ENCODE results near the gene FNDC3A.
"Not testable (repeated sequence)": the region's sequence is repeated elsewhere in the genome, so short reads cannot be mapped to it uniquely, and the experiment has no call there.

Gene FNDC3A

DNA sequence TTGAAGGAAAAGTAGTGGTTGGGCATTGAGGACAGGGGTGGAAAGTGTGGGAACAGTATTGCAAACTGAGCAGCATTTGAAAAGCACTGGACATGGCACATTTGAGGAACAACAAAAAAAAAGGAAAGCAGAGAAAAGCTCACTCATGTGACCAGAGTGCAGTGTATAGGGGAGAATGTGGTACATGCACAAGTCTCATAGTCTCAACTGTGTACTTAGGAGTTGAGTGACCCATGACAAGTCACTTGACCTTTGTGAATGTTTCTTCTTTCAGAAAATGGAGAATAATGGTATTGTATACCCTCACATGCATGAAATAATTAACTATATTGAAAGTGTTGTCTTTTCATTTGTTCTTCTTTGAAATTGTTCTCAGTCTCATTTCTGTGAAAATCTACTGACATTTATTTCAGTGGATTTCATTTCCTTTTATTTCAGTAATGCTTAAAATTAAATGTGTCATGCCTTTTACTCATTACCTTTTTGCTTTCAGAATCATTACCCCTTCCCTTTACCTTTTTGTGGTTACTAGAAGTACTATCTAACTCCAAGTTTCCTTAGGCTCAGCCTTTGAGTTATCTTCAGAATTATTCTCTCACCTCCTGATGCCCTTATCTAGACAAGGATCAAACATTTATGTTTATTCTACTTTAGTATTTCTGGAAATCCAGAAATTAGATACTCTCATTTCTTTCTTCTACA, 165.3 kb downstream of the FNDC3A start:
- DNase-seq (ENCODE audit: low read depth): no peak

DNA sequence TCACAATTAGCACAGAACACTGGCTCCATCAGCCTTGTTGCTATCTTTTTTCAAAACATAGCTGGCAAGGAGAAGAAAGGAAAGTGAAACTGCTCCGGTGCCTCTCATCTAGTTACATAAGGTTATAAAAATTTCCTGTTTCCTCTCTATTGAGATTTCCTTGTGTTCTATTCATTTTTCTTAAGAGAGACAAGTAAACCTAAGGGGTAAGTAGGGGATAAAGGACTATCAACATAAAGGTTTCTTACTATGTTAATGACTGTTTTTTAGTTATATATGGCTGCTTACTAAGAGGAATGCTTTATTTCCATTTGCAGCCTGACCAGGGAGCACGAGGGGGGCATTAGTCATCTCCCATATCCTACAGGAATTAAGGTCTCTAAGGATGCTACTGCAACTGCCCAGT, 171.2 kb downstream of the FNDC3A start:
- DNase-seq (ENCODE audit: low read depth): no peak

DNA sequence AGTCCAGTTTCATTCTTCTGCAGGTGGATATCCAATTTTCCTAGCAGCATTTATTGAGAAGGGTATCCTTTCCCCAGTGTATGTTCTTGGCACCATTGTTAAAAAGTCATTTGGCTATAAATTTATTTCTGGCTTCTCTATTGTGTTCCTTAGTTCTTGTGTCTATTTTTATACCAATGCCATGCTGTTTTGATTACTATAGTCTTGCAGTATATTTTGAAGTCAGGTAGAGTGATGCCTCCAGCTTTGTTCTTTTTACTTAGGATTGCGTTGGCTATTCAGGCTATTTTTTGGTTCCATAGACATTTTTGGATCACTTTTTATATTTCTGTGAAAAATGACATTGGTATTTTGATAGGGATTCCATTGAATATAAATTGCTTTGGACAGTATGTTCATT, 172.7 kb downstream of the FNDC3A start:
- DNase-seq (ENCODE audit: low read depth): no peak

DNA sequence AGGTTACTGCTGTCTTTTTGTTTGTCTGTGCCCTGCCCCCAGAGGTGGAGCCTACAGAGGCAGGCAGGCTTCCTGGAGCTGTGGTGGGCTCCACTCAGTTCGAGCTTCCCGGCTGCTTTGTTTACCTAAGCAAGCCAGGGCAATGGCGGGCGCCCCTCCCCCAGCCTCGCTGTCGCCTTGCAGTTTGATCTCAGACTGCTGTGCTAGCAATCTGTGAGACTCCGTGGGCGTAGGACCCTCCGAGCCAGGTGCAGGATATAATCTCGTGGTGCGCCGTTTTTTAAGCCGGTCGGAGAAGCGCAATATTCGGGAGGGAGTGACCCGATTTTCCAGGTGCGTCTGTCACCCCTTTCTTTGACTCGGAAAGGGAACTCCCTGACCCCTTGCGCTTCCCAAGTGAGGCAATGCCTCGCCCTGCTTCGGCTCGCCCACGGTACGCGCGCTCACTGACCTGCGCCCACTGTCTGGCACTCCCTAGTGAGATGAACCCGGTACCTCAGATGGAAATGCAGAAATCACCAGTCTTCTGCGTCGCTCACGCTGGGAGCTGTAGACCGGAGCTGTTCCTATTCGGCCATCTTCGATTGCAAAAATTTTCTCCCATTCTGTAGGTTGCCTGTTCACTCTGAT, 182.4 kb downstream of the FNDC3A start:
- not testable (repeated sequence) for DNase-seq (ENCODE audit: low read depth)

DNA sequence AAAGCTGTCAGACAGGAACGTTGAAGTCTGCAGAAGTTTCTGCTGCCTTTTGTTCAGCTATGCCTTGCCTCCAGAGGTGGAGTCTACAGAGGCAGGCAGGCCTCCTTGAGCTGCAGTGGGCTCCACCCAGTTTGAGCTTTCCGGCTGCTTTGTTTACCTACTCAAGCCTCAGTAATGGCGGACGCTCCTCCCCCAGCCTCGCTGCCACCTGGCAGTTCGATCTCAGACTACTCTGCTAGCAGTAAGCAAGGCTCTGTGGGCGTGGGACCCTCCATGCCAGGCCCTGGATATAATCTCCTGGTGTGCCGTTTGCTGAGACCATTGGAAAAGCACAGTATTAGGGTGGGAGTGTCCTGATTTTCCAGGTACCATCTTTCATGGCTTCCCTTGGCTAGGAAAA, 187.4 kb downstream of the FNDC3A start:
- DNase-seq (ENCODE audit: low read depth): not testable (repeated sequence)

DNA sequence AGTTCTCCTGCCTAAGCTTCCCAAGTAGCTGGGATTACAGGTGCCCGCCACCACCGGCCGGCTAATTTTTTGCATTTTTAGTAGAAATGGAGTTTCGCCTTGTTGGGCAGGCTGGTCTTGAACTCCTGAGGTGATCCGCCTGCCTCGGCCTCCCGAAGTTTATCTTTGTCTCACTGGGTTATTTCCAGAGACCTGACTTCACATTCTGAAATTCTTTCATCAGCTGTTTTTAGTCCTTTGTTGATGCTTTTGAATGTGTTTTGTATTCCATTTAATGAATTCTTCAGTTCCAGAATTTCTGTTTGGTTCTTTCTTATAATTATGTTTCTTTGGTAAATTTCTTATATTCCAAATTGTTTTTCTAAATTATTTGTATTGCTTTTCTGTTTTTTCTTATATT, 189.0 kb downstream of the FNDC3A start:
- DNase-seq (ENCODE audit: low read depth): no peak

DNA sequence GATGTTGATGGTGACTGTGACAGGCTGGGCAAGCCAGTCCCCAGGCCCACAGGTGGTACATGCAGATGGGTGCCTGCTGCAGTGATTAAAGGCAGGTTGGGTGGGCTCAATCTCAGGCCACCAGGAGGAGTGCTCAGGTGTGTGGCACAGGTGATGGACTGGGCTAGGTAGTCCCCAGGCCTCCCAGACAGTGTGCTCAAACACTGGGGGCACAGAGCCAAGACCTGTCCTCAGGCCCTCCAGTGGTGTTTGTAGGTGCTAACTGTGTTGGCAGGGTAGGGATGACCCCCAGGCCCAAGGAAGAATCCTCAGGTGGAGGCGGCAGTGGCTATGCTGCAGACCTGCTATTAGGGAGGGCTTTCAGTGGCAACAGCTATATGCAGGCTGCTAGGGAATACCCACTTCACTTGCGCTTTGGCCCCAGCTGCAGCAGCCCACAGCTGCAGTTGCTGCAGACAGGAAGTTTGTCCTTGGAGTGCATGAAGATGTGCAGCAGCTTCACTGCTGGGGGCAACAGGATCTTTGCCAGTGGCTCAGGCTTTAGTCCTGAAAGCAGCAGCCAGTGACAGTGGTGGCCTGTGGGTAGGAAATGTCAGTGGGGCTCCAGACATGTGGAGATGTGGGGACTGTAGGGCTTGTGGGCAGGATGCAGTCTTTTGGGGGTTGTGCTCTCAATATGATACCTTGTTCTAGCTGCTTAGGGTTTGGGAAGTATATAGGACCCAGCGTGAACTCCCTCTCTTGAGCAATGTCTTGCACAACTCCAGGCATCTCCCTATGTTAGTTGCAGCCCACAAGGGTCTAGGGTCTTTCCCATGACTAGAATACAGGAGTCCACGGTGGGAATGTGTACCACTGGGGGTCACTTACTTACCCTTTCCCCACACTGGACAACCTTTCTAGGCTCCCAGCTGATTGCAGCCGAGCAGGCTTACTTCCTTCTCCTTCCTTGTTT, 190.4 kb downstream of the FNDC3A start:
- DNase-seq (ENCODE audit: low read depth): no peak

DNA sequence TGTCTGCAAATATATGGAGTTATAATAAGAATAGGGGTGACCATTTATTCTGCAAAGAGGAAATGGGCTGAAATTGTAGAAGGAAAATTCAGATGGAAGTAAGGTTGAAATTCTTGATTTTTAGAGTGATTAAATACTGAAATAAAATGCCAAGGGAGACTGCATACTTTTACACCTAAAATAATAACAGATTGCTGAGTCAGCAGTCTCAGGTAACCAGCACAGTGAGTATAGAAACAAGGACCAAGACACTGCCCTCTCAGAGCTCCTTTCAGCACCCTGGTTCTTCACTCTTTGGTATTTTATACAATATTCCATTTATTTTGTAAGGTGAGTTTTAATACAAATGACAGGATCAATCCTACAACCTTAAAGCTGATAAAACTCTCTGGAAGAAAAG, 195.6 kb downstream of the FNDC3A start:
- DNase-seq (ENCODE audit: low read depth): no peak

DNA sequence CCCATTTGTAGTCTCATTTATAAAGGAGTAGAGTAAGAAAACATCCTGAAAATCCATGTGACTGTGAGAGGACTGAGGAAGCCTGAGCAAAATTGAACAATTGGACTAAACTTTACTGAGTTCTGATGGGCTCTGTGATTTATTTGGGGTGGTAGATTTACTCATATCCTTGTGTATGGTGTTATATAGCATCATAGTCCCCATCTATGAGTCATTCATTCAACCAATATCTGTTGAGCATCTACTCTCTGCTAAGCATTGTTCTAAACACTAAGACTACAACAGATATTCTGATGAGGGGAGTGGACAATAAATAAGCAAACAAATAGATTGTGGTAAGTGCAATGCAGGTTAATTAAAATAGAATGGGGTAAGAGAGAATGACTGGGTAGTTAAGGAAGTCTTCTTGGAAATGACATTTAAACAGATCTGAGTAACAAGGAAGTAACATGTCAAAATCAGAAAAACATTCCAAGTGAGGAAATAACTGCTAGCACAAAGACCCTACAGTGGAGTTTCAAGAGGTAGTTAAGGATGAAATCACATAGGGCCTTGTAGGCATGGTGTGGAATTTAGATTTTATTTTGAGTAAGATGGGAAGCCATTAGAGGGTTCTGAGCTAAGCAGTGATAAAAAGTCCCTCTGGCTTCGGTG, 208.1 kb downstream of the FNDC3A start:
- no peak for DNase-seq (ENCODE audit: low read depth)

DNA sequence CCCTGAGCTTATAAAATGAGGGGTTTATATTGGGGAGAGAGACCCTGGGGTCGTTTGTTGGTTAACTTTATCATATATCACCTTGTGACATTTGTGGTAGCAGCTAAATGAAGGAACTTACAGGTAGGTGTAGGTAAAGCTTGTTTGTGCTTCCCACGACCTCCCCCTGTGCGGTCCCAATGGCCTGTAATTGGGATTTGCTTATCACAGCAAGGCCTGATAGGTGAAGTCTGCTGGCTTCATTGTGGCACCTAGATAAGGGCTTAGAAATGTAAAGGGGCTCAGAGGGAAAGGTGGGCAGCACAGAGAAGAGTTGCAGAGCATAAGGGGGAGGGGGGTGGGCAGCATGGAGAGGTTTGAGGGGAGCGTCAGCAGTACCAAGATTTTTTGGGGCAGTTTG, 208.9 kb downstream of the FNDC3A start:
- no peak for DNase-seq (ENCODE audit: low read depth)

DNA sequence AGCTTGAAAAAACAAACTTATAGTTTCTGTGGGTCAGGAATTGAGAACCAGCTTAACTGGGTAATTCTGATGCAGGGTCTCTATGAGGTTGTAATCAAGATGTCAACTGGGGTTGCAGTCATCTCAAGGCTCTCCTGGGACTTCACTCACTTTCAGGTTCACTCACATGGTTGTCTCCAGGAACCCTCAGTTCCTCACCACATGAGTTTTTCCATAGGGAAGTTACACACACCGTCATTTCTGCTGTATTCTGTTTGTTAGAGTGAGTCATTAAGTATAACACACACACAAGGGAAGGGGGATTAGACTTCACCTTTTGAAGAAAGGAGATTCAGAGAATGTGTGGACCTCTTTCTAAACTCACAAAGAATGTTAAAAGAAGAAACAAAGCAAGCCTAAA, 209.6 kb downstream of the FNDC3A start:
- no peak for DNase-seq (ENCODE audit: low read depth)

DNA sequence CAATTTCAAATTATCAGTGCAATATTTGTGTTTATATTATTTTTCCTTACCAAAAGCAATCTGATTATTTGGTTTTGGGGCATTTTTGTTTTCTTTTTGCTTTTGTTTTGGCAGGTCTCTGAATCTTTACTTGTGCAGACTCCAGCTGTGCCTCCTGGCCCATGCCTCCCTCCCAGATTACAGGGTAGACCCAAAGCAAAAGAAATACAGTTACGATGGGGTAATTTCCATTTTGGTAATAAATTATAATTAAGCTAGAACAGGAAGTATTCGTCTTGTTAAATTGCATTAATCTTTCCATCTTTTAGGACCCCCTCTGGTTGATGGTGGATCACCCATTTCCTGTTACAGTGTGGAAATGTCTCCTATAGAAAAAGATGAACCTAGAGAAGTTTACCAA, 215.2 kb downstream of the FNDC3A start:
- no peak for DNase-seq (ENCODE audit: low read depth)

DNA sequence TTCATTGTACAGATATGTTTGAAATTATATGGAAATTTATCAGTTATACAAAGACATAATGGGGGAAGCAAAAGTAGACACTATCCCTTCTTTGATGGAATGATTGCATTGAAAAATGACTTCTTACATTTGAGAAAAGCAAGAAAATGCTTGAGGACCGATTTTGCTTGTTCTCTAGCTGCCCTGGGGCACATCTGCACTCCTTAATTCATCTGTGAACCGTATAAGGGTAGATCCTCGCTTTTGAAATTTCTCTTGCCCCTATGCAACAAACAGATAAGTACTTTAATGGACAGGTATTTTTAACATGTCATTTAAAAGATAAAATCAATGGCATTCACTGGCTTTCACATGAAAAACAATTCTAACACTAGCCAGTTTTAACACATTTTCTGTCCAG, 230.9 kb downstream of the FNDC3A start:
- no peak for DNase-seq (ENCODE audit: low read depth)

DNA sequence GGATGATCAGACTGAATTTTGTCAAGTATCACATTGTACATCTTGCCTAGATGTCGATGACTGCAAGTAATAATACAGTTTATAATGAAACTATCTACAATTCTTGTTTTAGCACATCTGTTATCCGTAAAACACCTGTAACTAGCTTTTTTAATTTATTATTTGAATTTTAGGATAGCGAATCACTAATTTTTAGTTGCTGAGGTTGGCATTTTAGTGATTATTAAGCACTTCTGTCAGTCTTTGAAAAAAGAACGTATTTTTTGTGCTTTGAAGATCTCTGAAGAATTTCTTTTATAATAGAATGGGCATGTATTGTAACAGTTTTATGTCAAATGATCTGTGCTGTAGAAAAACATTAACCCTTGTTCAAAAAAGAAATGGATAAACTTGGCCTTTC, 232.9 kb downstream of the FNDC3A start:
- DNase-seq (ENCODE audit: low read depth): no peak

DNA sequence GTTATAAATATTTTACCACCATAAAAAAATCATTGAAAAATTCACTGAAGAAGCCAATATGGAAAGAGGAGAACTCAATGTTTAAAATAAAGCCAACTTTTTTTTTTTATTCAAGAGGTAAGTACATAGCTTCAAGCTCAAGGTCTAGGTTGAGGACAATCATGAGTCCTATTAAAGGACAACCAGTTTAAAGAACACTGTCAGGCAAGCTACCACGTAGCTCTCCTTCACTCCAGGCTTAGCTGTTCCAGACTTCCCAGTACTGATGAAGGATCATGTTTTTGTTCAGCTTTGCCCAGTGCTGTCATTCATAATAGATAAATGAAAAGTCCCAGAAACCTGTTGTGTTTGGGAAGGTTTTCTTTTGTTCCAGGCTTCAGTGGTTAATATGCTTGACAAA, 234.4 kb downstream of the FNDC3A start:
- DNase-seq (ENCODE audit: low read depth): no peak

DNA sequence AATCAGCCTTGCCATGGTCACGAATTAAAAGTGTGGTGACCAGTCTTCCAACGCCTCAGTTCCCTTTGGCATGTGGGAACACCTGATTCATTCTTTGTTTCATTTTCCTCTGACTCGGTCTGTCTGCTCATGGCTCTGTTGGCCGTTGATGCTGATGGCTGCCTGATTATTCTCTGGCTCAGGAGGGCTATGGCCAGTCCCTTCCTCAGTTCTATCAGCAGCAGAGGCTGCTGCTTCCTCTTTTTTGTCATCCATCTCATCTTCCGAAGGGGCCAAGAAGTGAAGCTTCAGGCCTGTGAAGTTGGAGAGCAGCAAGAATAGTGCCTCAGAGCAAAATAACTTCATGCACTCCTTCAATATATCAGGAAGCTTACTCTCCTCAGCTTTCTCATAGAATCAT, 235.0 kb downstream of the FNDC3A start:
- DNase-seq (ENCODE audit: low read depth): no peak

DNA sequence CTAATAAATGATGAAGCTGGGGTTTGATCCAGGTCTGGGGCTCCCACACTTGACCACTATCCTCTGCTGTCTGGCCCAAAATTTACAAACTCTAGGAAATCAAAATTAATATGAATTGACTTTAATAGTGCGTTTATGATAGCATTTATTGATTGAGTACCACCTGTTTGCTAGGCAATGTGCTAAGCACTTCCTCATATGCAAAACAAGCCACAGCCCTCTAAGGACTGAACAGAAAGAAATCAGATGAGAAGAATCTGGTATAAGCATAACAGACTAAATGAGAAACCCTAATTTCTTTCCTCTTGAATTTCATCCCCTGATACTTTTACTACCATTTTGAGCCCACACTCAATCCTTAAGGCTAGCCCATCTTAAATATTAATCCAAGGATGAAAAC, 237.8 kb downstream of the FNDC3A start:
- no peak for DNase-seq (ENCODE audit: low read depth)

DNA sequence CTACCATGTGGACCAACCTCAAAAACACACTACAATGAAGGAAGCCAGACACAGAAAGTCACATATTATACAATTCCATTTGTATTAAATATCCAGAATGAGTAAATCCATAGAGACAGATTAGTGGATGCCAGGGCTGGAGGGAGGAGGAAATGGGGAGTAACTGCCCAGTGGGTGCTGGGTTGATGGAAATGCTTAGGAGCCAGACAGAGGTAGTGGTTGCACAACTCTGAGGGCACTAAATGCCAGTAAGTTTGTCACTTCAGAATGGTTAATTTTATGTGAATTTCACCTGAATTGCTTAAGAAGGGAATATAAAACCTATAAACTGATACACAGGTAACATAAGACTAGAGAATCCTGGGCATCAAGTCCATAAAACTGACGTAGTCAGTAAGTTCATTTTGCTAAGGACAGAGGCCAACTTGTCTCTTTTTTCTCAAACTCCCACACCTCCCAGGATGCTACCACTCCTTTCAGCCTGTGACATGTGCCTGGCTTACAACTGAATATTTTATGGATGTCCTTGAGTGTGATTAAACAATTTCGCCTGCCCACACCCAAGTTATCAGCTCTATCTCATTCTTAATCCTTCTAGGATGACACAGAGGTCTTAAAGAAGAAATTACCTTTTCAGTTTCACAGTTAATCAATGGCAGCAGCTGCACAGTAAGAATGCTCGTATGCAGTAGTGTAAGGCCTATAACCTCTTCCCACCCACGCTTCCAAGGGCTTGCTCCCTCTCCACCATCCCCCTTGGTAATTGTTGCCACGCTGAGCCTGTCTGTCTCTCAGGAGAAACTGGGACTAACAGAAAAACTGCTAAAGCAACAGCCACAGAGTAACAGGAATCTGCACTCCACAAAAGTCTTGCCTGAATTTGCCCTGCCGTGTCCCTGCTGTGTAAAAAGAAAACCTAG, 238.5 kb downstream of the FNDC3A start:
- no peak for DNase-seq (ENCODE audit: low read depth)

DNA sequence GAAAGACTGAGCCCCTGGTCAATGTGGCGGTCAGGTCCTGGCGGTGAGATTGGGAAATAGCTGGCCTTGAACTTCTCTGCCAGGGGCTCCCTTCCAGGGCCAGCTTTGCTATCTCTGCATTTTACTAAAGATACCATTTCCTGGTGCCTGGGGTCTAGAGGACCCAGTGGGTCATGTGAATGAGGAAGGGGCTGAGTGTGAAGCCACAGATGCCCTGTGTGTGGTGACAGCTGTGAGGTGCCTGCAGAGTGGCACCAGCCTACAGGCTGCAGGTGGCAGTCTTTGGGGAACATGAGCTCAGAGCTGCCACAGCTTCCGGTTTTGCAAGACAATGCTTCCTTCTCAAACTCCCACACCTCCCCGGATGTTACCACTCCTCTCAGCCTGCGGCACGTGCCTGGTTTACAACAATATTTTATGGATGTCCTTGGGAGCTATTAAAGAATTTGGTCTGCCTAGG, 239.2 kb downstream of the FNDC3A start:
- DNase-seq (ENCODE audit: low read depth): no peak

DNA sequence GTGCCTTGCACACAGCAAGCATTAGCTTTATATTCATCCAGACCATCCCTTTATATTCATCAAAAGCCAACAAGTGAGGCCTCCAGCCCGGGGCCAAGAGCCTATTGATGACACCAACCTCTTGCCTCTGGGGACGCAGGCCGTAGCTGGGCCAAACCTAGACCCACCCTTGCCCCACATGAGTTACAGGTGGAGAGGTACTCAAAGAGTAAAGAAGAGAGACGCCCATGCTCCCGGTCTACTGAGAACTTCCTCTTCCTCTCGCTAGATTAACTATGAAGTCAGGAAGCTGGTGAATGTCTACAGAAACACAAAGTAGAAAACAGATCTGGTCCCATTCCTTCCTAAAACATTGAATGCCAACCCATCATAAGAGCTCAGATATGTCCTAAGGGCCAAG, 240.6 kb downstream of the FNDC3A start:
- DNase-seq (ENCODE audit: low read depth): no peak

DNA sequence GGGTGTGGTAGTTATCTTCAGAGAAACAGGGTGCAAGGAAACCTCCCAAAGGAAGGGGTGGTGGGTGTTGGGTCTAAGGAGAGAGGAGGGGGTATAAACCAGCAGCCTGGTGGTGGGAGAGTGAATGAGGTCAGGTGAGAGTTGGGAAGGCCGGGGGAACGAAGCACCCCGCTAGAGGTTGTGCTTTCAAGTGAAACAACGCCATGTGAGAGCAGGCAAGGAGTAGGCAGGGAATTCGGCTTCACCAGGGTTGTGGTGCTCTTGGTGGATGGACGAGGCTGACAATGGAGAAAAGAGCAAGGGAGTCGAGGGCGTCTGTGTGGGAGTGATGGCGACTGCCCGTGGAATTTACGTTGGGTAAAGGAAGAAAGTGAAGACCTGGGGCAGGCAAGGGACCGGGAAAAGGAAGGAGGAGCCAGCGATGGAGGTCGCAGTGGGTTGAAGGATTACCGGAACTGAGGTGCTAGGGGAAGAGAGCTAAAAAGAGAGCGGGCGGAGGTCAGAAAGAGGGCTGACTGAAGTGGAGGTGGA, 242.3 kb downstream of the FNDC3A start:
- DNase-seq (ENCODE audit: low read depth): no peak

All from stimulated activated CD8-positive, alpha-beta memory T cell treated with anti-CD3 and anti-CD28 coated beads, Interleukin-12 subunit alpha, Interleukin-12 subunit beta, amount 100 ng/mL, for 1 hour (primary cell).